ENCODE measurements around the gene PCK1.
"Not testable (repeated sequence)": the region's sequence is repeated elsewhere in the genome, so short reads cannot be mapped to it uniquely, and the experiment has no call there.

The PCK1 gene

GRCh38 chr20:57560554-57561355 lies at the start of gene PCK1:
PCK1 (plus strand) TSS chr20:57561110; CDS start chr20:57561412, 302 bp downstream.
- DNase-seq (ENCODE audit: low read depth in 2 of 2, low spot score in 1 of 2), result no peak

DNA sequence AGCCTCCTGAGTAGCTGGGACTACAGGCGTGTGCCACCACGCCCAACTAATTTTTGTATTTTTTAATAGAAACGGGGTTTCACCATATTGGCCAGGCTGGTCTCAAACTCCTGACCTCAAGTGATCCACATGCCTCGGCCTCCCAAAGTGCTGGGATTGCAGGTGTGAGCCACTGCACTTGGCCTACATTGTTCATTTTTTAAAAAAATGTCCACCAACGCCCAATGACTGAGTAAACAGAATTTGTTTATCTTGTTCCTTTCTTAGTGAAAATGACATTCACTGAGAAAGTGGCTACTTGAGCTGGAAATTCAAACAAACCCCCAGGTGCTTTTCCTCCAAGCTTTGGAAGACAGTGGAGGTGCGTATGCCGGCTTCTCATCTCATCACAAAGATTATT lies 49.2 kb upstream of the PCK1 start:
- DNase-seq (ENCODE audit: low read depth in 2 of 2, low spot score in 1 of 2), result not testable (repeated sequence)

GRCh38 chr20:57512432-57512831 lies 48.5 kb upstream of the PCK1 start:
- no peak for DNase-seq (ENCODE audit: low read depth in 2 of 2, low spot score in 1 of 2)

GRCh38 chr20:57513199-57513598 lies 47.7 kb upstream of the PCK1 start:
- no peak for DNase-seq (ENCODE audit: low read depth in 2 of 2, low spot score in 1 of 2)

GRCh38 chr20:57514273-57514751 lies 46.6 kb upstream of the PCK1 start:
- no peak for DNase-seq (ENCODE audit: low read depth in 2 of 2, low spot score in 1 of 2)

DNA sequence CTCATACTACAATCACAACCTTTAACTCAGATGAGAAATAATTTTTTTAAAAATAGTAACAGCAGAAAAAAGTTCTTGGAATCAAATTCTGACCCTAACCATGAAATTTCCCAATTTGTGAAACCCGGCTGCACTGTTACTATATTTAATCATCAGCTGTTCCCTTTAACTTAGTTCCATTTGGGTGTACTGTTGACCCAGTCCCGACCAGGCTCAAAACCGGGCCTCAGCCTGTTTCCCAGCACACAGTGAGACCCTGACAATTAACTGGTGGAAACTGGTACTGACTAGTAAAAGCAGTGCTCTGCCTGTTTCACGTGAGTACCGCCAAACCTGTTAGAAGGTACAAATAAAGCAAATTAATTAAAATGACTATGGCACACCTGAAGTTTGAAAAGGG lies 43.0 kb upstream of the PCK1 start:
- no peak for DNase-seq (ENCODE audit: low read depth in 2 of 2, low spot score in 1 of 2)

DNA sequence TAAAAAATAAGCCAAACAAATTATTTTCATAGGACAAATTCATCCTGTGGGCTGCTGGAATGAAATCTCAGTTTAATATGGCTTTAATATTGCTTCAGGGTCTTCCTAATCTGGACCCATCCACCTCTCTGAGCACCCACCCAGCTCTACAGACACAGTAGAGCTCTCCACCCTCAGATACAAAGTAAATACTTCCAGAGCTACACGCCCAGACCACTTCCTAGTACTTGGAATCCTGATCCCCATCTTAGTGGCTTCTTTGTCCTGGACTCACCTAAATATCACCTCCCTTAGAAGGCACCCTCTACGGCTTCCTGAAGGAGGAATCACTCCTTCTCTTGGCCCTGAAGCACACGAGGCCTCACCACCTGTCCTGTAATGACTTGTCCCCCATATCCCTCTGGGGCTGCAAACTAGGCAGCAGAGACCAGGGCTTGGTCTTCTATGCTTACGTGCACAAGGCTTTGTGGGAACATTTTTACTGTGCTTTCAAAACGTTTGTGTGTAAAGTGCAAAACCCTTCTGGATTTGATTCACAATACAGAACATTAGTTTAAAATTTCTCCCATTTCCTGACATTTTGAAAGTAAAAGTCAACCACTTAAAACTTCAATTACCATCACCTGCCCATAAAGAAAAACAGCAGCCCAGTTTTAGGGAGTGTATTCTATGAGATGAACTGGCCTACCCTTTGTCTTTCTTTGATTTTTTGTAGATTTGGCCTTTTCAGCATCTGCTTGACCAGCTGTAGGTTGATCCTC lies 38.4 kb upstream of the PCK1 start:
- DNase-seq (ENCODE audit: low read depth in 2 of 2, low spot score in 1 of 2), result no peak

DNA sequence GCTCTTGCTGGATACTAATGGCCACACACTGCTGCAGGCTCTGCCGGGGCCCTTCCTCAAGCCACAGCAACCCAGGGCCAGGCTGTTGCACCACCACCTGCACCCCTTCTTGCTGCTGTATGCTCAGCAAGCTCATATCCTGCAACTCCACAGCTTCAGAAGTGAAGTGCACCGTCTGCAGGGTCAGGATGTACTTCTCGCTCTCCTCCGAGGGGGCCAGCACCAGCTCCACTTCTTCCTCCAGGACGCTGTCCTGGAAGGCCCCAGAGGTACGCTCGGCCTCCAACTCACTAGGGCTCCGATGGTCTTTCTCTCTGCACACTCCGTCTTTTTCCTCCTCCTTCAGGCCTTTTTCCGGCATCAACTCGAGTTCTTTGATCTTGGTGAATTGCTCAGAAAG lies 37.1 kb upstream of the PCK1 start:
- DNase-seq (ENCODE audit: low read depth in 2 of 2, low spot score in 1 of 2), result no peak

DNA sequence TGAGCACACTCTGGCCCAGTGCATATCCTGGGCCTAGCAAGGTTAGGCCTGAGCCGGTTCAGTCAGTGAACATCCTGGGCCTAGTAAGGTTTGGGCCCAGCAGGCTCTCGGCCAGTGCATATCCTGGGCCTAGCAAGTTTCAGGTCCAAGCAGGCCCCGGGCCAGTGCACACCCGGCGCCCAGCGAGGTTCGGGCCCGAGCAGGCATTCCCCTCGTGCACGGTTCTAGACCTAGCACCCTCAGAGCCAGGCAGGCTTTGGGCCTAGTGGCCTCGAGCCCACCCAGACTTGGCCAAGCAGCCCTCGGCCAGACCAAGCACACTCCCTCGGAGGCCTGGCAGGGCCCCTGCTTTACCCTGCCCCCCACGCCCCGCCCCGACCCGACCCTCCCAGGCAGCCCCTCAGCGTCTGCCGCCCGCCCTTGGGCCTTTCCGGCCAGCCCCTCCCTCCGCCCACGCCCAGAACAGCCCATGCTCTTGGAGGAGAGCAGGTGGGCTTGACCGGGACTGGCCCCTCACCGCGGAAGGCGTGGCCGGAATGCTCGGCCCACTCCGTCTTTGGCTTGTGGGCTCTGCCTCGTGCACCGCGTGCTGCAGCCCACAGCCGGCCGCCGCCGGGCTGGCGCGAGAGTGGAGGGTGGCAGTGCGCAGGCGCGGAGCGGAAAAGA lies 36.3 kb upstream of the PCK1 start, which contains the start of gene CTCFL:
Gene CTCFL (minus strand): TSS at position 630 of the 666 bp plus-strand sequence. CDS start 935 bp downstream, outside the sequence.
- no peak for DNase-seq (ENCODE audit: low read depth in 2 of 2, low spot score in 1 of 2)

GRCh38 chr20:57525328-57526086 lies 35.4 kb upstream of the PCK1 start:
- DNase-seq (ENCODE audit: low read depth in 2 of 2, low spot score in 1 of 2), result no peak

DNA sequence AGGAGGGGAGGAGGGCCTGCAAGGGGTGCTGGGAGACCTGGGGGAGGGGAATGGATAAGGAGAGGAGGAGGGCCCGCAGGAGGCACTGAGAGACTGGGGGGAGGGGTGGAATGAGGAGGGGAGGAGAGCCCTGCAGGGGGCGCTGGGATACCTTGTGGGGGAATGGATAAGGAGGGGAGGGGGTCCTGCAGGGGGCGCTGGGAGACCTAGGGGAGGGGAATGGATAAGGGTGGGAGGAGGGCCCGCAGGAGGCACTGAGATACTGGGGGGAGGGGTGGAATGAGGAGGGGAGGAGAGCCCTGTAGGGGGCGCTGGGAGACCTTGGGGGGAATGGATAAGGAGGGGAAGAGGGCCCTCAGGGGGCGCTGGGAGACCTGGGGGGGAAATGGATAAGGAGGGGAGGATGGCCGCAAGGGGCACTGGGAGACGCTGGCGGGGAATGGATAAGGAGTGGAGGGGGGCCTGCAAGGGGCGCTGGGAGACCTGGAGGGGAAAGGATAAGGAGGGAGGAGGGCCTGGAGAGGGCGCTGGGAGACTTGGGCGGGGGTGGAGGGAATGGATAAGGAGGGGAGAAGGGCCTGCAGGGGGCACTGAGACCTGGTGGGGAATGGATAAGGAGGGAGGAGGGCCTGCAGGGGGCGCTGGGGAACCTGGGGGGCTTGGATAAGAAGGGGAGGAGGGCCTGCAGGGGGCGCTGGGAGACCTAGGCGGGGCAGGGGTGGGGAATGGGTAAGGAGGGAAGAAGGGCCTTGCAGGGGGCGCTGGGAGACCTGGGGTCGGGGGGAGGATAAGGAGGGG lies 34.6 kb upstream of the PCK1 start:
- no peak for DNase-seq (ENCODE audit: low read depth in 2 of 2, low spot score in 1 of 2)

- DNase-seq (ENCODE audit: low read depth in 2 of 2, low spot score in 1 of 2), result no peak
These were observed 33.9 kb upstream of the PCK1 start for GRCh38 chr20:57526885-57527460.

GRCh38 chr20:57527728-57528127 lies 33.2 kb upstream of the PCK1 start:
- DNase-seq (ENCODE audit: low read depth in 2 of 2, low spot score in 1 of 2), result no peak

DNA sequence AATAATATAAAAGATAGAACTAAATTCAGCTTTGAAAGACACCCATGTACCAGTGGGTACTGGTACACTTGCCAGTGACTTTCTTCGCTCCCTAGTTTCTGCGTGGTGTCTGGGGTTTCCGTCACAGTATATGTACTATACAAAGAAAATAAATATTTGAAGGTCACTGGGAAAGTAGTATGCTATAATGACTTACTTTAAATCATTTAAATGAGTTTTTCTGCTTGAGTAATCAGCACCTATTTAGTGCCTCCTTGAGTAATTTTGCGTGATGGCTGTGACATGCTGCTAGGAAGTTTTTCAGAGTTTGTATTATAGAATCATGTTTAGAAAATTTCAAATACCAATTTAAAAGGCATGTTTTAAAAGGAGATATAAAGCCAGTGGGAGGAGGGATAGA lies 32.8 kb upstream of the PCK1 start:
- DNase-seq (ENCODE audit: low read depth in 2 of 2, low spot score in 1 of 2), result no peak

DNA sequence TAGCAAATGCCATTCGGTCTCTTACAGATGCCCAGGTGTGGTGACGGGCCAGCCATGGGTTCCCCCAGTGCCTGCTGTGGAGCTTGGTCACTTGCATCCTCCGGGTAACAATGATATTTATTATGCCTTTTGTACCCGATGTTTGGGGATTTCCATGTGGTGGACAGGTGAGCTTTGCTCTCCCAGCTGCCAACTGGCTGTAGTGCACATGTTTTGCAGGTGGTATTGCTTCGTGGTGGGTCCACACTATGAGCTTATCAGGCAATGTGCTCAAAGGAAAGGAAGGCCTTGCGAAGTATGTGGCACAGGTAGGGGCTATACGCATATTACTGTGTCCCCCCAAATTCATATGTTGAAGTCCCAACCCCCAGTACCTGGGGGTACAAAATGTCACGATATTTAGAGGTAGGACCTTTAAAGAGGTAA lies 31.7 kb upstream of the PCK1 start:
- DNase-seq (ENCODE audit: low read depth in 2 of 2, low spot score in 1 of 2), result no peak

GRCh38 chr20:57529810-57530209 lies 31.1 kb upstream of the PCK1 start:
- DNase-seq (ENCODE audit: low read depth in 2 of 2, low spot score in 1 of 2), result no peak

DNA sequence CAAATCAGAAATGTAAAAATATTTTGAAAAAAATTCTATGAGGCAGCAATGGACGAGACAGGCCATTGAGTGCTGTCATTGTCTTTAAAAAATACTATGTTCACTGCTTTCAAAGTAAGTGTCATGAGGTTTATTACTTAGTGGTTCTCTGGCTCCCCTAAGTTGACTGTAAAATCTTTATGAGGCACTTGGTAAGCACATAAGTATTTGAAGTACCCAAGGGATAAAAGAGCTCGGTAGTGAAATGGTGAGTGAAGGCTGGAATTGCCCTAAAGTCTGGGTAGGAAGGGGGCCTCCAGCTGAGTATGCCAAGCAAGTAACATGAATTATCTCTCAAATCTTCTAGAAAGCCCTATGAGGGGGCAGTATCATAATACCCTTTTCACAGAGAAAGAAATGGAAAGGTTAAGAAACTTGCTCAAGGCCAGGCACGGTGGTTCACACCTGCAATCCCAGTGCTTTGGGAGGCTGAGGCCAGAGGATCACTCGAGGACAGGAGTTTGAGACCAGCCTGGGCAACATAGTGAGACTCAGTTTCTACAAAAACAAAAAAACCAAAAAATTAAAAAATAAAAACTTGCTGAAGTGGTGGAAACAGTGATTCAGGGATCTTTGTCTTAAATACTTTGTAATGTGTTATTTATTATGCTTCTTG lies 30.5 kb upstream of the PCK1 start:
- no peak for DNase-seq (ENCODE audit: low read depth in 2 of 2, low spot score in 1 of 2)

DNA sequence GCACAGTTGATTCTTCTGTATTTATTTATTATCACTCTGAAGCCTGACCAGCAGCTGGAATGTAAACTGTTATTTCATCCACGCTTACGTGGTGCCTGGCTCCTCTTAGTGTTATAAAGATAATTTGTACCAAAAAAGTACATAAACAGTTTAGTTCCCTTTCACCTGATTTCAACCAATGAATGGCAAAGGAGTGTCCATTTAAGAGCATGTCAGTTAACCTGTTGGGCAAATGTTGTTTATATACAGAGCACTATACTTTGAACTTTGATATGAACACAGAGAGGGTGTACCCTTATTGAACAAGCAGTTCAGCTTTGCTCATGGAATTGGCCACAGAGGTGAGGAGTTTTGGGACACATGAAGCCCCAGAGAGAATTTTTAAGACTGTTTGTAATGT lies 28.8 kb upstream of the PCK1 start:
- no peak for DNase-seq (ENCODE audit: low read depth in 2 of 2, low spot score in 1 of 2)

GRCh38 chr20:57535297-57535696 lies 25.6 kb upstream of the PCK1 start:
- DNase-seq (ENCODE audit: low read depth in 2 of 2, low spot score in 1 of 2), result no peak
